Limb (tissue), 2 donors: ENCODE measurements around the gene TOP1.

Source experiments
- DNase-seq, 2 donors: peaks; one replicate each; pipeline ENCODE4 v3.0.0-alpha.2; 2016; ENCODE audit errors: extremely low spot score in 2 of 2

Gene TOP1

DNA sequence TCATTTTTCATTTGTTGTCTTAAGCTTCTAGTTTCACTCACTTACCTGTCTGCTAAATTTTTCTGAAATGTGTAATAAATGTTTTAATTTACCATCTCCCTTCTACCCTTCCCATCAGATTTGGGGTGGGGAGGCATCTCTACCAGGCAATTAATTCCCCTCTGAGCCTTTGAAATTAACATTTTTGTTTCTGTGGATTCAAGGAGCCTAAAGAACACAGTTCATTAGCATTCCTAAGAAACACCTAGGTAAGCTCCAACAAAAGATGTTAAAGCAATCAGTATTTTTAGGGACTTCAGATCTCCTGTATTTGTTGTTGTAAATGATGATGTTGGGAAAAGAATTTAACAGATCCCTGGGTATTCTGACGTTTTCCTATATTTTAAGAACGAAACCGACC, 6.6 kb downstream of the TOP1 start:
- no peak for DNase-seq

DNA sequence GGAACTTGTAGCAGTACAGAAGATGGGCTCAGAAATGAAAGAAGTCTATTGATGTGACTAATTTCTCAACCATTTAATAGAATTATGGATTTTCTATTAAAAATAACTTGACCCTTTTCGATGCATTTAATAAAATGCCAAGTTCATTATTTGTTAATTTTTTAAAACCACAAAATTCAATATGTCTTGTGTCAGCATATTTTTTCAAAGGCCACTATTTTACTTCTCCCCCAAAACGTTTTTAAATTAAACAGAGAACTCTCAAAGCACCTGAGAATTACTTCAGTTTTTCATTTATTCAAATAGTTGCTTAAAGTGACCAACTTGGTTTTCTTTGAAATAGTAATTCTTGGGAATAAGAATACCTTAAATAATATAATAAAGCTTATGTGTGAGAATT, 8.6 kb downstream of the TOP1 start:
- DNase-seq: no peak

GRCh38 chr20:41038149-41038877, 9.7 kb downstream of the TOP1 start:
- no peak for DNase-seq

- no peak for DNase-seq
Observed at GRCh38 chr20:41038878-41039404, 10.3 kb downstream of the TOP1 start.

DNA sequence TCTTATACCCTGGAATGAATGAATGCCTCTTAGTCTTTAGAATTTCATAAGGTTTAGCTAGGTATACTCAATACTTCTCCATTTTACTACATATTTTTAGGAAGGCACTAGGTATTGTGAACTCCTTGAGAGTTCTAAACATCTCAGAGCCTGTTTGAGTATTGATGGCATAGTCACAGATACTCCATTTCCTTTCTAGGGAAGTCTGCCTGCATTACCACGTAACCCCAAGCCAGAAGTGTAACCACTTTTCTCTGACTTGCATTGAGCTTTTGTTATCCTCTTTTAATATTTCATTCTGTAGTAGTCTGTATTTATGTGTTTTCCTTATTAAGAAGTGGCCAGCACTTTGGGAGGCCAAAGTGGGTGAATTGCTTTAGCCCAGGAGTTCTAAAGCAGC, 12.2 kb downstream of the TOP1 start:
- DNase-seq: no peak

DNA sequence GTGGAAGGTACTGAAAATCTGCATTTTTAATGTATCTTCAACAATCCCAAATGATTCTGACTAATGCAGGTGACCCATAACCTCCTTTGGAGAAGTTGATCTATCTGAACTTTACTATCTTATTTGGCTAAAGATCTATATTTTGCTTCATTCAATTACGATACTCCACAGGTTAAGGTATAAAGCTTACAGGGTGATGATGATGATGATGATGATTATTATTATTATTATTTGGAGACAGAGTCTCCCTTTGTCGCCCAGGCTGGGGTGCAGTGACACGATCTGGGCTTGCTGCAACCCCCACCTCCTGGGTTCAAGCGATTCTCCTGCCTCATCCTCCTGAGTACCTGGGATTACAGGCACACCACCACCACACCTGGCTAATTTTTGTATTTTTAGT, 13.1 kb downstream of the TOP1 start:
- DNase-seq: no peak

DNA sequence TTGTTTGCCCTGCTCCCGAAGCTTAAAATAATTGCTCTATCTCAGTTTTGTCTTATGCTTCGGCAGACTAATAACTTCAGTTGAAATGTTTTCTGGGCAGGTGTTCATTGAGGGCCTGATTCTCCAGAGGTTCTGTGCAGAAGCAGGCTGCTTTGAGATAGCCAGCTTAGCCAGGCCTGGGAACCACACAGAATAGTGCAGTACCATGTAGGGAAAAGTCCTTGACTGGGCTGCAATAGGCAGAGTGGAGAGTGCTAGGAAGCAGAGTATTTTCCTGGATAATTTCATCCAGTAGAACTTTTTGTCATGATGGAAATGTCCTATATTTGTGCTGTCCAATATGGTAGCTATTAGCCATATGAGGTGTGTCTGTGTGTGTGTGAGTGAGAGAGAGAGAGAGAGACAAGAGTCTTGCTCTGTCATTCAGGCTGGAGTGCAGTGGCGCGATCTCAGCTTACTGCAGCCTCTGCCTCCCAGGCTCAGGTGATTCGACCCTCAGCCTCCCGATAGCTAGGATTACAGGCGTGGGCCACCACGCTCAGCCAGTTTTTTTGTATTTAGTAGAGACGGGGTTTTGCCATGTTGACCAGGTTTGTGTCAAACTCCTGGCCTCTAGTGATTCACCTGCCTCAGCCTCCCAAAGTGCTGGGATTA, 15.9 kb downstream of the TOP1 start:
- no peak for DNase-seq

GRCh38 chr20:41045671-41046070, 17.0 kb downstream of the TOP1 start:
- no peak for DNase-seq

GRCh38 chr20:41046716-41047115, 18.1 kb downstream of the TOP1 start:
- no peak for DNase-seq

DNA sequence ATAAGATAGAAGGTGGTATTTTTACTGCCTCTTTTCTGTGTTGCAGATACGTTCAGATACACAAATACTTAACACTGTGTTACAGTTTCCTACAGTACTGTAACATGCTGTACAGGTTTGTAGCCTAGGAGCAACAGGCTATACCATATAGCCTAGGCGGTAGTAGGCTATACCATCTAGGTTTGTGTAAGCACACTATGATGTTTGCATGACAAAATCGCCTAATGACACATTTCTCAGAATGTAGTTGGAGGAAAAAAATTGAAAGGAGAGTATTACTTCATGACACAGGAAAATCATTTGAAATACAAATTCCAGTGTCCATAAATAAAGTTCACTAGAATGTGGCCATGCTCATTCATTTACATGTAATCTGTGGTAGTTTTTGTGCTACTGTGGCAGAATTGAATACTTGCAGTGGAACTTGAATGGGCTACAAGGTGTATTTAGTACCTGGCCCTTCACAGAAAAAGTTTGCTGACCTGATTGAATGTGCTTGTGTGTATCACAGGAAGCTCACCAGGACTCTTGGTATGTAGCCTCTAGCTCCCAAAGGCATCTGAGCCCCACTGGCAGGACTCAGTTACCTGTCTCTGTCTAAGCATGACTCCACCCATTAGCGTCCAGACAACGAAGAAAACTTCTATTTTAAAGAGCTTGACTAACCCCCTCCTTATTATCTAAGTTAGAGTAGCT, 18.8 kb downstream of the TOP1 start:
- no peak for DNase-seq

- DNase-seq: no peak
Observed at GRCh38 chr20:41047975-41048305, 19.3 kb downstream of the TOP1 start.

DNA sequence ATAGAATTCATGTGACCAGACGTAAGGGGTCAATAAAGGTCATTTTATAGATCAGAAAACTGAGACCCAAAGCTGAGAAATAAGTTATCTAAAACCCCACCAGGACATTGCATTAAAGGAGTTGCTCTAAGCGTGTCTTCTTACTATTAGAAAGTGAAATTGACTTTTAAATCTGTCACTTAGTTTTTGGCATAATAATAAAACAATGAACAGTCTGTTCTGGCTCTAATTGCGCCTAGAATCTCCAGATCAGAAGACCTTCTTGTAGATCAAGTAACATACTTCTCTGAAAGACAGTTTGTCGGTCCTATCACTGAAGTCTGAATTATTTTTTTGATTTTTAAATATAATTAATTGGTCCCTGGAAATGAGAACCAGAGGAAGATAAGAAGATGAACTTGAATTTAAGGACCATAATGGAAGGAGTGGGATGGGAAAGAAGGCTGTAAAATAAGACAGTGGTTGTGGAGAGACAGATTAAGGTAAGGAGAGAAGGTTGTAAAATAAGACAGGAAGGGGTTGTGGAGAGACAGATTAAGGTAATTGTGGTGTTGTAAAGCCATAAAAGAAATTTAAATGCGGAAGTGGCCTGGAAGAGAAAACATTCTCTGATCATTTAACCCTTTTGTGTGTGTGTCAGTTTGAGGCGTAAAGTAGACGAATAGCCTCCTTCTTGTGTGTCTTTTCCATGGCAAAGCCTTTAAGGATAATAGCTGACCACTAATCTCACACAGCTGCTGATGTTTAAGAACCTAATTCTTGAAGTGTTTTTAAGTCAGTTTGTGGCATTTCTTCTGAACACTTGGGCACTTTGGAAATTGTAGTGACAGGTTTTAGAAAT, 20.1 kb downstream of the TOP1 start:
- DNase-seq: no peak

GRCh38 chr20:41049451-41049850, 20.8 kb downstream of the TOP1 start:
- no peak for DNase-seq

GRCh38 chr20:41050361-41051008, 21.9 kb downstream of the TOP1 start:
- DNase-seq: no peak

DNA sequence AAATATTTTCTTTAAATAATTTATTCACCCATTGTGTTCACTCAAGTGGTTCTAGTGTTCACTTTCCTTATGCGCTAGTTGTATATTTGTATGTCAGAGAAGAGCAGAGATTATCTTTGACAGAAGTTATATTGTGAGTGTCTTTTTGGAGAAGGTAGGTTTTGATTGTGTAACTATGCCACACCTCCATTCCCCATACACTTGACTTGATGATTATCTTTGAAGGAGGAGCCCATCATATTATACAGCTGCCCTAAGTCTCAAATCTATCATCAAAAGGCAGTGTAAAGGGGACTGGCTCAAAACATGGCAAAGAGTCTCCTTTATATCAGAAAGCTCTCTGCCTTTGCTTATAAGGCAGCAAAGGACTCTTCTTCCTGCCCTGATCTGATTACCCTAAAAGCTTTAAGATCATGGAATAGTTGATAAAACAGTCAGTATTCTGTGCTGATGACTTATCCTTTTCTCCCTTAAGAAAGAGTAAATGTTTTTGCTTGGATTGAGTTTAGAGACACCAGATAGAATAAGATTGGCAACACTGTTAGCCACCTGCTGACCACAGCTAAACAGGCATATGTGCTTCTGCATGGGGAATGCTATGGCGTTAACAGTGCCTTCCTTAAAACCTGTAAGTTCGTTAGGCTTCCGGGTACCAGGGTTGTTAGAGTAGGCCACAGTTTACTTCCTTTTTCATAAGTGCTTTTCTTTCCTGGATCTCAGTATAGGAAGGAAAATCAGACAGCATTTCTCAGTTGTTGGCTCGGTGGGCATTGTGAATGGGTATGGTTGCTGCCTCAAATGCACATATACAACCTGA, 22.6 kb downstream of the TOP1 start:
- no peak for DNase-seq

DNA sequence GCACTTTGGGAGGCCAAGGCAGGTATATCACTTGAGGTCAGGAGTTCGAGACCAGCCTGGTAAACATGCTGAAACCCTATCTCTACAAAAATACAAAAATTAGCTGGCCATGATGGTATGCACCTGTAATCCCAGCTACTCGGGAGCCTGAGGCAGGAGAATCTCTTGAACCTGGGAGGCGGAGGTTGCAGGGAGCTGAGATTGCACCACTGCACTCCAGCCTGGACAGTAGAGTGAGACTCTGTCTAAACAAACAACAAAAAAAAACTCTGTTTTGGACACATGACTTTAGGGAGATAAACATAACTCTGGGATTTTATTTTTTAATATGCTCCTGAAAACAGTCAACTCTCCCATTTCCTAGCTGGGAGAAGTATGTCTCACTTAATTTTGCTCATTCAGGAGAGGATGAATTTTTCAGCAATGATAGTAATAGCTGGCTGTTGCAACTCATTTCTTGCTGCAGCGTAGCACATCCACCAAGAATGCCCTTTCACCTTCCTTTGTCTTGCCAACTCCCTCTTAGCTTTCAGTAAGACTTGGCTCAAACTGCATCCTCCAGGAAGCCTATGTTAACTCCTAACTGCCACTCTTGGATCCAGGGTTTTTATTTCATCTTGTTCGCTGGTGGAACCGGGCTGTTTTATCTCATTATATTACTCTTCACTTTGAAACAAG, 24.3 kb downstream of the TOP1 start:
- DNase-seq: no peak

- no peak for DNase-seq
Observed at GRCh38 chr20:41054070-41054846, 25.6 kb downstream of the TOP1 start.

- DNase-seq: no peak
Observed at GRCh38 chr20:41054847-41055230, 26.2 kb downstream of the TOP1 start.

- no peak for DNase-seq
Observed at GRCh38 chr20:41055679-41056078, 27.1 kb downstream of the TOP1 start.
